B cell (primary cell): ENCODE measurements around the gene XPNPEP3. TPM values are rescaled to one million over a fixed set of nuclear protein-coding genes. Genes with fewer than 3 reads are reported as not detected.

Source experiments
- ATAC-seq: fragments of 200-7000 bp; cut with Tn5 transposase; one replicate; pipeline ENCODE4 v1.10.0; 2021; ENCODE audit warnings: low read depth, mild to moderate bottlenecking, moderate number of reproducible peaks, moderate library complexity
- CTCF ChIA-PET: fragments of 350-600 bp; sonication (Branson Sonifier 250); formaldehyde crosslinking; loops from one replicate; lab custom pipeline; 2021; ENCODE audit warnings: antibody characterized with exemption, inconsistent platforms; lab: Charles Lee
- POLR2A ChIA-PET: fragments of 350-600 bp; sonication (Branson Sonifier 250); formaldehyde crosslinking; loops from one replicate; lab custom pipeline; 2021; ENCODE audit warnings: antibody characterized with exemption; lab: Charles Lee
- DNase-seq: peaks from one replicate; pipeline ENCODE4 v3.0.0; 2013
- H2AFZ ChIP-seq: 2 replicates; pipeline ENCODE4 v1.6.1; 2012; ENCODE audit warnings: mild to moderate bottlenecking, low read depth, low read length; ENCODE audit not compliant: insufficient read depth, poor library complexity, severe bottlenecking
- H3K27ac ChIP-seq, 2 donors: 1 replicate in 1 of 2; 2 replicates in 1 of 2; pipeline ENCODE4 v1.5.1; 2012 to 2013; ENCODE audit warnings: low read length in 2 of 2, mild to moderate bottlenecking in 2 of 2, moderate library complexity in 1 of 2
- H3K27me3 ChIP-seq, 4 experiments: fragments of 200-600 bp in 1 of 4; sonication (generic) in 1 of 4; replicated peaks in 1 of 4; 1 replicate in 2 of 4; 2 replicates in 2 of 4; pipeline versions ENCODE4 v1.6.1 to v1.7.0; 2013 to 2016; ENCODE audit warnings: low read length in 3 of 4, mild to moderate bottlenecking in 2 of 4, mixed read lengths in 1 of 4, moderate library complexity in 1 of 4; ENCODE audit not compliant: insufficient read depth in 4 of 4, control insufficient read depth in 3 of 4; ENCODE audit errors: control extremely low read depth in 1 of 4
- H3K36me3 ChIP-seq, 2 experiments: replicated peaks in 1 of 2; 1 replicate in 1 of 2; 2 replicates in 1 of 2; pipeline versions ENCODE4 v1.6.1 to v1.7.1; 2013; ENCODE audit warnings: low read length in 1 of 2; ENCODE audit not compliant: insufficient read depth in 2 of 2, control insufficient read depth in 1 of 2; ENCODE audit errors: control extremely low read depth in 1 of 2, extremely low read depth in 1 of 2
- H3K4me1 ChIP-seq, 2 donors: fragments of 200-600 bp in 1 of 2; sonication (generic) in 1 of 2; 1 replicate in 1 of 2; 2 replicates in 1 of 2; pipeline versions ENCODE4 v1.5.1 to v1.6.1; 2013 to 2017; ENCODE audit warnings: low read length in 2 of 2; ENCODE audit not compliant: control insufficient read depth in 2 of 2, insufficient read depth in 2 of 2
- H3K4me2 ChIP-seq: replicated peaks from 2 replicates; pipeline ENCODE3; 2012; ENCODE audit warnings: mild to moderate bottlenecking, low read depth, low read length; ENCODE audit not compliant: poor library complexity, severe bottlenecking
- H3K4me3 ChIP-seq, 5 experiments: fragments of 200-600 bp in 1 of 5; sonication (generic) in 1 of 5; 1 replicate in 3 of 5; 2 replicates in 2 of 5; pipeline versions ENCODE4 v1.5.1 to v1.7.0; 2011 to 2016; ENCODE audit warnings: low read length in 4 of 5, mild to moderate bottlenecking in 4 of 5, low read depth in 2 of 5, control low read depth in 1 of 5, moderate library complexity in 1 of 5; ENCODE audit not compliant: insufficient read depth in 1 of 5; ENCODE audit errors: control extremely low read depth in 1 of 5, extremely low read depth in 1 of 5
- H3K79me2 ChIP-seq: fragments of 200-600 bp; sonication (generic); one replicate; pipeline ENCODE4 v1.6.0; 2016; ENCODE audit warnings: low read length; ENCODE audit not compliant: control insufficient read depth, insufficient read depth
- H3K9ac ChIP-seq: fragments of 200-600 bp; sonication (generic); 2 replicates; pipeline ENCODE4 v1.6.1; 2017; ENCODE audit warnings: mild to moderate bottlenecking, low read length, moderate library complexity
- H3K9me3 ChIP-seq, 3 donors: one replicate each; pipeline versions ENCODE4 v1.6.1 to v1.7.1; 2013; ENCODE audit warnings: low read length in 2 of 3; ENCODE audit not compliant: control insufficient read depth in 2 of 3, insufficient read depth in 1 of 3; ENCODE audit errors: control extremely low read depth in 1 of 3
- H4K20me1 ChIP-seq: 2 replicates; pipeline ENCODE4 v1.6.0; 2012; ENCODE audit warnings: mild to moderate bottlenecking, low read length; ENCODE audit not compliant: insufficient read depth, control insufficient read depth, poor library complexity, severe bottlenecking
- H3K27ac Mint-ChIP-seq: one replicate; pipeline ENCODE4 v1.8.0; 2021; ENCODE audit warnings: mixed read lengths
- H3K27me3 Mint-ChIP-seq: one replicate; pipeline ENCODE4 v1.8.0; 2021; ENCODE audit warnings: mixed read lengths
- H3K4me1 Mint-ChIP-seq: one replicate; pipeline ENCODE4 v1.8.0; 2021; ENCODE audit warnings: mixed read lengths
- H3K4me3 Mint-ChIP-seq: one replicate; pipeline ENCODE4 v1.8.0; 2021; ENCODE audit warnings: mixed read lengths
- H3K9me3 Mint-ChIP-seq: one replicate; pipeline ENCODE4 v1.8.0; 2022; ENCODE audit warnings: mixed read lengths; ENCODE audit not compliant: insufficient read depth
- EZH2 ChIP-seq: IDR thresholded peaks from 2 replicates; pipeline ENCODE4 v1.6.1; 2012; ENCODE audit warnings: borderline replicate concordance, low read depth, mild to moderate bottlenecking, moderate library complexity, low read length; ENCODE audit not compliant: insufficient read depth, poor library complexity, severe bottlenecking
- WGBS: methylation state at CpG from one replicate; pipeline ENCODE4 v1.1.5; 2013; ENCODE audit warnings: missing lambda C conversion rate; ENCODE audit not compliant: insufficient coverage; 5-methylcytosine and 5-hydroxymethylcytosine counted together
- intact Hi-C: fragments of 100-400 bp; cut with micrococcal nuclease; formaldehyde crosslinking; loops from one replicate; pipeline ENCODE4 v1.10.0; 2022
- polyA plus RNA-seq: library from polyadenylated mRNA; depleted of rRNA; stranded (reverse); fragments of >200 nt; gene quantifications from 2 replicates; pipeline ENCODE4 v1.2.3, GENCODE V29; 2012
- total RNA-seq, 2 donors: library from RNA; stranded (reverse); fragments of 120-200 nt in 1 of 2; gene quantifications; 1 replicate in 1 of 2; 2 replicates in 1 of 2; pipeline versions ENCODE4 v1.2.3 to v1.2.4, GENCODE V29; 2013 to 2022
- TF ChIP-seq, protein P1 (sequence below): fragments of 200-600 bp; IDR thresholded peaks from one replicate; pipeline ENCODE4 v1.8.0; 2022; ENCODE audit warnings: antibody characterized with exemption, mild to moderate bottlenecking

XPNPEP3 gene
- total and polyA plus RNA-seq, 2 donors (not counting 1 experiment from before 2014, with no cell fraction given): 7.9 to 18.9 TPM

DNA sequence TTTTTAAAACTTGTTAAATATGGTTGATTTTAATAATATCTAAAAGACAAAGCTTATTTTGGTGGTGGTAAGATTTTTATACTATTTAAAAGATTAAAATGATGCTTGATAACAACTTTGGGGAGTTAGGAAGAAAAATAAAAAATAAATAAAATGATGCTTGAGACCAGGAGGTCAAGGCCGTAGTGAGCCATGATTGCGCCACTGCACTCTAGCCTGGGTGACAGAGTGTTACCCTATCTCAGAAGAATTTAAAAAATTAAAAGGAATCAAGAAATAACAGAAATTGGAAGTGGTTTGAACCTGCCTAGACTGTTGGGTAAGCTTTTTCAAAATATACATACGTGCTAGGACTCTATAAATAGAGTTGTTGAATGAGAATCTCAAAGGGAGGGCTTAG lies 17.1 kb downstream of the XPNPEP3 start:
- no peak overlapping the region for H3K4me2 ChIP-seq
- ChIA-PET POLR2A (no interaction called here), CTCF (interaction anchor here (0.6 kb wide), 4 partner anchors 17 to 411 kb away, joined by 3 to 6 read pairs (median 4); partner anchors contain the start of genes ST13 and XPNPEP3)
- H3K9me3 ChIP-seq: no peaks in the 10 kb centered on the region
- no peak overlapping the region for H3K4me3 ChIP-seq
- ATAC-seq: no peak
- DNase-seq: no peak
- H3K4me3 Mint-ChIP-seq: no peak overlapping the region
- intact Hi-C loops: no loop called here
- peaks cover 2 to 16% of the 10 kb centered on the region in 2 experiments for H3K36me3 ChIP-seq
- no peaks in the 10 kb centered on the region for H3K4me1 Mint-ChIP-seq
- H2AFZ ChIP-seq: no peak overlapping the region
- peaks cover 10% of the 10 kb centered on the region for H3K79me2 ChIP-seq
- no peaks in the 10 kb centered on the region for H3K9me3 Mint-ChIP-seq
- no peak for TF ChIP-seq EZH2
- TF ChIP-seq, protein P1, sequence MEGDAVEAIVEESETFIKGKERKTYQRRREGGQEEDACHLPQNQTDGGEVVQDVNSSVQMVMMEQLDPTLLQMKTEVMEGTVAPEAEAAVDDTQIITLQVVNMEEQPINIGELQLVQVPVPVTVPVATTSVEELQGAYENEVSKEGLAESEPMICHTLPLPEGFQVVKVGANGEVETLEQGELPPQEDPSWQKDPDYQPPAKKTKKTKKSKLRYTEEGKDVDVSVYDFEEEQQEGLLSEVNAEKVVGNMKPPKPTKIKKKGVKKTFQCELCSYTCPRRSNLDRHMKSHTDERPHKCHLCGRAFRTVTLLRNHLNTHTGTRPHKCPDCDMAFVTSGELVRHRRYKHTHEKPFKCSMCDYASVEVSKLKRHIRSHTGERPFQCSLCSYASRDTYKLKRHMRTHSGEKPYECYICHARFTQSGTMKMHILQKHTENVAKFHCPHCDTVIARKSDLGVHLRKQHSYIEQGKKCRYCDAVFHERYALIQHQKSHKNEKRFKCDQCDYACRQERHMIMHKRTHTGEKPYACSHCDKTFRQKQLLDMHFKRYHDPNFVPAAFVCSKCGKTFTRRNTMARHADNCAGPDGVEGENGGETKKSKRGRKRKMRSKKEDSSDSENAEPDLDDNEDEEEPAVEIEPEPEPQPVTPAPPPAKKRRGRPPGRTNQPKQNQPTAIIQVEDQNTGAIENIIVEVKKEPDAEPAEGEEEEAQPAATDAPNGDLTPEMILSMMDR: no peak
- no peaks in the 10 kb centered on the region for H3K4me1 ChIP-seq
- H3K27me3 ChIP-seq: no peaks in the 10 kb centered on the region
- no peak overlapping the region for H3K27ac ChIP-seq
- WGBS: no CpG with 5 or more reads among the region's 3 CpGs
- H3K27me3 Mint-ChIP-seq: no peaks in the 10 kb centered on the region
- no peak overlapping the region for H3K27ac Mint-ChIP-seq
- no peak overlapping the region for H3K9ac ChIP-seq
- H4K20me1 ChIP-seq: no peaks in the 10 kb centered on the region

- POLR2A ChIA-PET: no interaction called here
- no peak overlapping the region for H3K27ac Mint-ChIP-seq
- Histone ChIP-seq H3K4me1 (no peaks in the 10 kb centered on the region), H2AFZ (no peak overlapping the region), H3K79me2 (peaks cover 7% of the 10 kb centered on the region), H4K20me1 (no peaks in the 10 kb centered on the region), H3K9ac (no peak overlapping the region), H3K4me3 (no peak overlapping the region), H3K36me3 (peaks cover under 1 to 12% of the 10 kb centered on the region in 2 experiments), H3K4me2 (no peak overlapping the region), H3K27ac (no peak overlapping the region), H3K27me3 (no peaks in the 10 kb centered on the region), H3K9me3 (no peaks in the 10 kb centered on the region)
- intact Hi-C loops: no loop called here
- ATAC-seq (no peak), DNase-seq (no peak)
- H3K27me3 Mint-ChIP-seq: no peaks in the 10 kb centered on the region
- no peaks in the 10 kb centered on the region for H3K4me1 Mint-ChIP-seq
- H3K4me3 Mint-ChIP-seq: no peak overlapping the region
- TF ChIP-seq EZH2: no peak
- TF ChIP-seq, protein P1: no peak
- CTCF ChIA-PET: no interaction called here
- 100% methylated on average over 1 of the region's 3 CpGs for WGBS
- no peaks in the 10 kb centered on the region for H3K9me3 Mint-ChIP-seq
Measured at GRCh38 chr22:40875111-40875510, 18.2 kb downstream of the XPNPEP3 start.
